Ectodermal cell (in vitro differentiated cells): ENCODE data around the gene MRPL22. TPM values are rescaled to one million over a fixed set of nuclear protein-coding genes. Genes with fewer than 3 reads are reported as not detected.
A peak's percentile ranks its signal among the peaks of the same experiment; 100 is the strongest.

Experiments
- H3K27ac ChIP-seq: 2 replicates; pipeline ENCODE4 v1.7.0; 2013; ENCODE audit warnings: mild to moderate bottlenecking, low read depth, low read length; ENCODE audit not compliant: insufficient read depth, poor library complexity, severe bottlenecking
- H3K27me3 ChIP-seq: 2 replicates; pipeline ENCODE4 v1.7.0; 2013; ENCODE audit warnings: mild to moderate bottlenecking, low read length; ENCODE audit not compliant: insufficient read depth, control insufficient read depth, poor library complexity, severe bottlenecking
- H3K36me3 ChIP-seq: one replicate; pipeline ENCODE4 v1.7.0; 2013; ENCODE audit warnings: low read length; ENCODE audit not compliant: control insufficient read depth, insufficient read depth
- H3K4me1 ChIP-seq: one replicate; pipeline ENCODE4 v1.7.0; 2013; ENCODE audit warnings: low read length; ENCODE audit not compliant: control insufficient read depth, insufficient read depth
- H3K4me3 ChIP-seq: 2 replicates; pipeline ENCODE4 v1.7.0; 2013; ENCODE audit warnings: low read depth, low read length, control low read depth; ENCODE audit not compliant: insufficient read depth
- H3K9me3 ChIP-seq: 2 replicates; pipeline ENCODE4 v1.7.0; 2013; ENCODE audit warnings: mild to moderate bottlenecking, low read length, moderate library complexity; ENCODE audit not compliant: control insufficient read depth
- WGBS, 2 experiments: methylation state at CpG; one replicate each; pipeline ENCODE4 v1.1.7; 2013; ENCODE audit warnings: missing lambda C conversion rate in 2 of 2; 5-methylcytosine and 5-hydroxymethylcytosine counted together
- polyA plus RNA-seq, 4 experiments: library from polyadenylated mRNA; stranded (reverse); fragments of 50-300 nt; gene quantifications; one replicate each; pipeline ENCODE4 v1.2.3, GENCODE V29; 2013

MRPL22 gene
- 60.0 TPM for polyA plus RNA-seq (2013, experiment 1 of 4)
- 63.6 TPM for polyA plus RNA-seq (2013, experiment 2 of 4)
- 59.3 TPM for polyA plus RNA-seq (2013, experiment 3 of 4)
- 68.3 TPM for polyA plus RNA-seq (2013, experiment 4 of 4)

DNA sequence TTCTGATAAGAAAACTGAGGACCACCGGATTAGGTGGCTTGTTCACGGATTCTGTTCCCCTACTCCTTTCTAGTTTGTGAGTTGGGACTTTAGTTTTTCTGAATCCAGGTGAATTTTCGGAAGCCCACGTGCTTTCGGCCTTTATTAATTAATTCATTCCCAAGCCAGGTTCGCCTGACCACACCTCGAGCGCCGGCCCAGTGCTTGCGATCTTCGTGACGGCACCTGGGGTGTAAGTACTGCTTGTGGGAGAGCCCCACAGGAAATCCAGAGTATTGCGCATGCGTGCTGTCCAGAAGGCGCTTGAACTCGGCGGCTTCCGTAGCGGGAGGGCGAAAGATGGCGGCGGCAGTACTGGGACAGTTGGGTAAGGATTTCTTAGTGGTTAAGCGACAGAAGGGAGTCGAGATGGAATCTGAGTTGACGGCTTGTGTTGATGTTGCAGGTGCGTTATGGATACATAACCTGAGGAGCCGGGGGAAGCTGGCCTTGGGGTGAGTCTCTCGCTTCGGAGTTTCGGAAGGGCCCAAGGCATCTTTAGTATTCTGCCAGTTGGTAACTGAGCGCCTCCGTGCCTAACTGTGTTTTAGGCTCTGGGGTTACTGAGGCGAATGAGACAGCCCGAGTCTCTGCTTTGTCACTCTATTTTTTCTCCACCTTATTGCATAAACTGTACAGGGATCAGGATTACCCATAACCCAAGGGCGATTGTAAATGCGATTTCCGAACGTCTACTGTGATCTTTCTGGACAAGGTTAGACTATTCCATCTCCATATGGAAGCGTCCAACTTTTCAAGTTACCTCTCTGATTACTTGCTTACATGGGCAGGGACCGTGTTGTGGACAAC lies at the start of gene MRPL22:
TSS of gene MRPL22 (plus strand) at position 302 of the 849 bp plus-strand sequence. CDS start at position 340, 38 bp downstream.
- WGBS, 2 experiments: 4 to 5% methylated on average over 40 of the region's 40 CpGs
- peak within 1 kb of the TSS; percentile 27 for H3K27ac ChIP-seq
- H3K9me3 ChIP-seq: no peaks in the 10 kb centered on the region
- H3K4me1 ChIP-seq: peaks cover 4% of the 10 kb centered on the region
- no peaks in the 10 kb centered on the region for H3K36me3 ChIP-seq
- peak within 1 kb of the TSS; percentile 71 for H3K4me3 ChIP-seq
- no peaks in the 10 kb centered on the region for H3K27me3 ChIP-seq

DNA sequence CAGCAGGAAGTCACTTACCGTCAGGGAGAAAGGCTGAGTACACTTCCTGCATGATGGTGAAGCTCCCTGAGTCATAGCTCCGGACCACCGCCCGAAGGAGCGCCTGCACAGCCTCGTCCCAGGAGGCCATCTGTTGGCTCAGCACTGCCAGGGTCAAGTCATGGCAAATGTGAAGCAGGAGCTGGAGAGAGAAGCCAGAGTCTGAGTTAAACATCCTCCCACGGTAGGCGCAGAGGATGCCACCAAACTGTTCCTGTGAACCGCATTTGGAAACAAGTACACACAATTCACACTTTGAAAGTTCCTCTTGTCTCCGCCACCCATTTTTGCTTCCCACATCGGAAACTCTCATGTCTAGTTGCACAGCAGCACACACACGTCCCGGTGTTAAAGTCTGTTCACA lies 48.5 kb upstream of the MRPL22 start:
- no peaks in the 10 kb centered on the region for H3K27me3 ChIP-seq
- H3K4me3 ChIP-seq: no peak overlapping the region
- no peaks in the 10 kb centered on the region for H3K4me1 ChIP-seq
- H3K9me3 ChIP-seq: no peaks in the 10 kb centered on the region
- WGBS, 2 experiments: 86 to 88% methylated on average over 13 of the region's 13 CpGs
- no peak overlapping the region for H3K27ac ChIP-seq
- peaks cover 64% of the 10 kb centered on the region for H3K36me3 ChIP-seq

DNA sequence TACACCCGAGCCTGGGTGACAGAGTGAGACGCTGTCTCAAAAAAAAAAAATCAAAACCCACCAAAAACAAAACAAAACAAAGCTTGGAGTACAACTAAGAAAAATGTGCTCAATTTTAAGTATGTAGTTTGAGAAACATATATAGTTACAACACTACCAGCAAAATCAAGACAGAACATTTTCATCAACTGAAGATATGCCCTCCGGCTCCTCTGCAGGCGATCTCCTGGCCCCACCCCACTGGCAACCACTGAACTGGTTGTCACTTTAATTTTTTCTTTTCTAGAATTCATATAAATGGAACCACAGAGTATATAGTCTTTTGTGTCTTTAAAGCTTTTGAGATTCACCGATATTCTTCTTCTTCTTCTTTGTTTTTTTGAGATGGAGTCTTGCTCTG lies 47.5 kb upstream of the MRPL22 start:
- H3K4me1 ChIP-seq: no peaks in the 10 kb centered on the region
- H3K27me3 ChIP-seq: no peaks in the 10 kb centered on the region
- no peak overlapping the region for H3K27ac ChIP-seq
- peaks cover 59% of the 10 kb centered on the region for H3K36me3 ChIP-seq
- H3K4me3 ChIP-seq: no peak overlapping the region
- H3K9me3 ChIP-seq: no peaks in the 10 kb centered on the region
- WGBS, 2 experiments: 84 to 91% methylated on average over 5 of the region's 5 CpGs

DNA sequence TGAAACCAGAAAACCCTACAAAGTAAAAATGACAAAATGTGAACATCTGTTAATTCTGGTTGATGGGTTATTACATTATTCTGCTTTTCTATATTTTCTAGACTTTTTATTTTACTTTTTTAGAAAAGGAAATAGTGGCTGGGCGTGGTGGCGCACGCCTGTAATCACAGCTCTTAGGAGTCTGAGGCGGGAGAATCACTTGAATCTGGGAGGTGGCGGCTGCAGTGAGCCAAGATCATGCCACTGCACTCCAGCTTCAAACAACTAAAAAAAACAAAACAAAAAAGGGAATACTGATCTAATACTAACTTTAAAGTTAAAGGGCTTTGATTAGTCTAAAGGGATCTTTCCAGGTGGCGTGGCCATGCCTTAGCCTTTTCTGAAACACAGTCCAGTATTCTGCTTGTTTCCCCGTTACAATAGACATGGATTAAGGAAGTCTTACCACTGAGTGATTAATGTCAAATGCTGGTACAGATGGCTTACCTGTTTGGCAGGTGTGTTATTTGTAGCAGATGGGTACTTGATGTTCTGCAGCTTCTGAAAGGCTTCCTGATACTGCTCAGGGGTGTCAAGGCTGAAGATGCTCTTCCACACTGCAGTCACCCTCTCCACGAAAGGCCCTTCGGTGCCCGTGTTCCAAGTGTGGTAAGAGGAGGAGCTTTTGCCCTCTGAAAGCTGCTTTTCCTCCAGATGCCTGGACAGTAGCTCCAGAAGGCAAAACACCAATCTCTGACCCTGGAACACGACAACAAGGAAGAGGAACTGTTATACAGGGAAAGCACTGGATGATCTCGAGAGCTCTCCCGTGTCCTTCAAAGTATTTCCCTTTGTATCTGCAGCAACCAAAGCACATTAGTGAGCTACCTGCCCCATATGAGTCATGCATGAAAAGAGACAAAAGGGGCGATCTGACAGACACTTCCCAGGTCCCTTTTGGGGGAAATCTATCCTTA lies 45.0 kb upstream of the MRPL22 start:
- no peak overlapping the region for H3K4me3 ChIP-seq
- no peaks in the 10 kb centered on the region for H3K4me1 ChIP-seq
- H3K27me3 ChIP-seq: no peaks in the 10 kb centered on the region
- H3K36me3 ChIP-seq: peaks cover 56% of the 10 kb centered on the region
- H3K9me3 ChIP-seq: no peaks in the 10 kb centered on the region
- WGBS, 2 experiments: 92% methylated on average over 14 of the region's 14 CpGs
- no peak overlapping the region for H3K27ac ChIP-seq

DNA sequence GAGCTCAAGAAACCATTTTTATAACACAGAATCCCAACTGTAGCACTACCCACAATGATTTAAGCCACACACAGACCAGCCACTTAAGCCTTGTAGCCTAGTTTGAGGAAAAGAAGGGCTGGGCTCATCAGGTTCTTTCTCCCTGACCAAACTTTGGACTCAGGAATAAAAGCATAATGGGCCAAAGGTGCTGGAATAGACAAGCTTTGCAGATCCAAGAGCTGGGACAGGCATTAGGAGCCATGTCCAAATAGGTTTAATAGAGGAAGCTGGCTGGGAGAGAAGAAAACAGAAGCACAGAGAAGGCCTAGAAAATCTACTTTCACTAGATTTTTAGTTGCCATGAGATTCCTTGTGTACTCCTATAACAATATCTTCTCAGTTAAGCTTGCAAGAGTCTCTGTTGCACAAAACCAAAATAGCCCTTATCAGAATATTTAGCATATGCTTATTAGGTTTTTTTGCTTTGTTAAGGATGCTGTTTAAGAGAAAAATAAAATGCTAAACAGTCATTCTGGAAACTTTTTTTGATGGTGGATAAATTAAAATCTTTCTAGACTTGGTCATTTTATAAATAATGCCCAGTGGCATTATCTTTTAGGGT lies 44.2 kb upstream of the MRPL22 start:
- Histone ChIP-seq H3K9me3 (no peaks in the 10 kb centered on the region), H3K4me1 (no peaks in the 10 kb centered on the region), H3K36me3 (peaks cover 54% of the 10 kb centered on the region)

DNA sequence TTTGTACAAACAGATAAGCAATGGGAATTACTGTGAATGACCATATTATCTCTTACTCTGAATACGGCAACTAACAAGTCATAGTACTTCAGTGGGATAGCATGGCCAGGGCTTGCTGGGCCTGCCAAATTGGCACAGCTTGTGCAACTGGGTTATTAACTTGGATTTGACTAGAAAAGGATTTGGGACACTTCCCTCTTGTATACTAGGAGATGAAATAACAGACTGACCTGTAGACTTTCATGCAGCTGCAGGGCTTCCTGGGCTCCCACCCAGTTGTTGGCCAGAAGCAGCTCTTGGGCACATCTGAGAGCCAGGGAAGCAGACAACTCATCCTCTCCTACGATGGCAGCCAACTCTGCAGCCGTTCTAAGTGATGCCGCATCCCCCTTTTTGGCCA lies 42.7 kb upstream of the MRPL22 start:
- Histone ChIP-seq H3K27ac (no peak overlapping the region), H3K36me3 (peaks cover 46% of the 10 kb centered on the region), H3K4me1 (no peaks in the 10 kb centered on the region), H3K9me3 (no peaks in the 10 kb centered on the region), H3K27me3 (no peaks in the 10 kb centered on the region), H3K4me3 (no peak overlapping the region)
- WGBS, 2 experiments: 96 to 97% methylated on average over 4 of the region's 4 CpGs

More for the DNA sequence above, 44.2 kb upstream of the MRPL22 start:
- Histone ChIP-seq H3K4me3 (no peak overlapping the region), H3K27ac (no peak overlapping the region), H3K27me3 (no peaks in the 10 kb centered on the region)

DNA sequence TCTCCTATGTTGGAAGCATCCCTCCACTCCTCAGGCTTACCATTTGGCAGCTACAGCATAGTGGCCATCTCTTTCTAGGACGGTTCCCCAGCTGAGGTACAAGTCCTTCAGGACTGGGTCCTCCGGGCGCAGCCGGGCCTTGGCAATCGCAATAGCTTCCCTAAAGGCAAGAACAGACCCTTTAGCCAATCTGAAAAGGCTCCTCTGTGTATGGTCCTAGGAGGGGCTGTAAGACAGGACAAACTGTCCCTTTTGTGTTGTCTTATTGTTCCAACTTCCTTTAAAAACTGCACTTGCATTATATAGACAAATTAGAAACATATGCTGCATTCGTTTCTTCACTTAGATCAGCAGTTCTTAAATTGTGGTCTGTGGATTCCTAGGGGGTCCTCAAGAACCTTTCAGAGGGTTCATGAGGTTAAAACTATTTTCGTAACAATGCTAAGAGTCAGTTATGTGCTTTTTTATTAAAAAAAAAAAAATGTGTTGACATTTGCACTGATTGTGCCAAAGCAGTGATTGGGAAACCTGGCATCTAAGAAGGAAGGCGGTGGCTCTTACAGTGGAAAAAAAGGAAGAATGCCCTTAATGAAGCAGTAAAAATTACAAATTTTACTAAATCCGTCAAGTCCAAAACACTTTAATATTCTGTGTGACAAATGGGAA lies 41.6 kb upstream of the MRPL22 start:
- Histone ChIP-seq H3K4me1 (no peaks in the 10 kb centered on the region), H3K9me3 (no peaks in the 10 kb centered on the region), H3K36me3 (peaks cover 40% of the 10 kb centered on the region), H3K27me3 (no peaks in the 10 kb centered on the region), H3K27ac (no peak overlapping the region), H3K4me3 (no peak overlapping the region)
- 96 to 97% methylated on average over 8 to 9 of the region's 9 CpGs for WGBS, 2 experiments

DNA sequence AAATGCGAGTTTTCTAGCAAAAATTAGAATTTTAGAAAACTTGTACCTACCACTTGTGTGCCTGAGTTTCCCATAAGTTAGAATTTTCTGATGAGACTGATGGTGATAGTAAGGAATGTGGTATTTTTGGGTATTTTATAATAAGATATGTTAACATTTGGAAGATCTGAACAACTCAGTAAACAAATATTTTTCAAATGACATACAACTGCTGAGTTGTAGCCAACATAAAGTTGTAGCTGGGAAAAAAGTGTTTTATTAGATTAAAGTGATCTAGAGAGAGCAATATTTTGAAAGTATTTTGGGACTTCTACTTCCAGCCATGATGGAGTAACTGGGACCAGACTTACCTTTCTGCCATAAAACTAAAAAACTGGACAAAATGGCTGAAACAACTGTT lies 40.8 kb upstream of the MRPL22 start:
- WGBS, 2 experiments: 100% methylated on average over 1 of the region's 1 CpG; no CpG with 5 or more reads in 1 of the 2 experiments
- H3K4me3 ChIP-seq: no peak overlapping the region

DNA sequence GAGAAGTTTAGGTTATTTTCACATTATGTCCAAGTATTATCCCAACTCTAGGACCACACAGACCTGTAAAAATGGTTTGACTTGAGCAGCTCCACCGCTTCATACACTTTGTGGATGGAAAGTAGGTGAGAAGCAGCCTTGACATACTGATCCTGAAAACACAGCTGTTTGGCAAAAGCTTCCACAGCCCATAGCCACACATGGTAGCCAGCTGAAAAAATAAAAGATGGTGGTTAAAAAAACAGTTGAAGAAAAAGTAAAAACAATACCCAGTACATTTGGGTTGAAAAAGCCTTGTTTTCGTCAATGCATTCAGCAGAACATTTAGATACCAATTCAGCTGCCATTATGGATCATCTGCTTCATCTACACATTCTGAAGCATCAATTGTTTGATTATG lies 39.6 kb upstream of the MRPL22 start:
- Histone ChIP-seq H3K4me3 (no peak overlapping the region), H3K9me3 (no peaks in the 10 kb centered on the region), H3K36me3 (peaks cover 47% of the 10 kb centered on the region), H3K27ac (no peak overlapping the region), H3K27me3 (no peaks in the 10 kb centered on the region), H3K4me1 (no peaks in the 10 kb centered on the region)
- WGBS, 2 experiments: 92 to 100% methylated on average over 2 of the region's 2 CpGs

More for the DNA sequence above, 40.8 kb upstream of the MRPL22 start:
- Histone ChIP-seq H3K27me3 (no peaks in the 10 kb centered on the region), H3K4me1 (no peaks in the 10 kb centered on the region), H3K9me3 (no peaks in the 10 kb centered on the region), H3K36me3 (peaks cover 47% of the 10 kb centered on the region), H3K27ac (no peak overlapping the region)
